Neuron (in vitro differentiated cells): ENCODE measurements around the gene UNK.
A peak's percentile ranks its signal among the peaks of the same experiment; 100 is the strongest.

Source experiments
- H2AFZ ChIP-seq: one replicate; pipeline ENCODE4 v1.6.1; 2013; ENCODE audit warnings: low read depth, mild to moderate bottlenecking, inconsistent platforms, low read length, moderate library complexity
- H3K27me3 ChIP-seq: one replicate; pipeline ENCODE4 v1.6.1; 2013; ENCODE audit warnings: low read length; ENCODE audit not compliant: insufficient read depth
- H3K36me3 ChIP-seq: one replicate; pipeline ENCODE4 v1.6.1; 2013; ENCODE audit warnings: low read length; ENCODE audit not compliant: insufficient read depth
- H3K4me1 ChIP-seq: one replicate; pipeline ENCODE4 v1.6.1; 2013; ENCODE audit warnings: low read length; ENCODE audit not compliant: insufficient read depth
- H3K4me3 ChIP-seq: 2 replicates; pipeline ENCODE4 v1.5.1; 2013; ENCODE audit warnings: mild to moderate bottlenecking, low read length, moderate library complexity
- H3K9me3 ChIP-seq: one replicate; pipeline ENCODE4 v1.6.1; 2013; ENCODE audit warnings: low read length

The UNK gene

DNA sequence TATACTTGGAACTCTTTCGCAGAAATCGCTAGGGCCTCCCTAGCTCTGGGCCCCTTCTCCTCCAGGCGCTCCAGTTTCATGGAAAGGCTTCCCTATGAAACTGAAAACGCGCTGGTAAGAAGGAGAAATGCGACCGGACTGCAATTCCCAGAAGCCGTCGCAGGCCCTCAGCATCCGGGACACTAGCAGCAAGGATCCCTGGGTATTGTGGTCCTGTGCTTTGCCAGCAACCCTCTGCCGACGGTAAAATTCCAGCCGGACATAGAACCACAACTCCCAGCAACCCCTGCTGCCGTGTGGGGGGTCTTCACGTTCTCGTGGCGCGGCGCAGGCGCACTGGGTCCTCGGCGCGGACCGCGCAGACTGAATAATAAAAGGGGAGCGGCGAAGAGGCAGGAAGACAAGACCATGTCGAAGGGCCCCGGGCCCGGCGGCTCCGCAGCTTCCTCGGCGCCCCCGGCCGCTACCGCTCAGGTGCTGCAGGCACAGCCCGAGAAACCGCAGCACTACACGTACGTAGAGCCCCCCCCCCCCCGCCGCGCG, at the start of gene UNK:
Gene UNK, plus strand, starts transcription at position 334 of the 543 bp plus-strand sequence. Its CDS starts 75 bp downstream, at position 409.
- Histone ChIP-seq H2AFZ (peak within 1 kb of the TSS; percentile 31), H3K4me1 (peaks cover 25% of the 10 kb centered on the region), H3K9me3 (peaks cover 2% of the 10 kb centered on the region), H3K4me3 (peak within 1 kb of the TSS; percentile 51), H3K27me3 (no peaks in the 10 kb centered on the region), H3K36me3 (no peaks in the 10 kb centered on the region)

DNA sequence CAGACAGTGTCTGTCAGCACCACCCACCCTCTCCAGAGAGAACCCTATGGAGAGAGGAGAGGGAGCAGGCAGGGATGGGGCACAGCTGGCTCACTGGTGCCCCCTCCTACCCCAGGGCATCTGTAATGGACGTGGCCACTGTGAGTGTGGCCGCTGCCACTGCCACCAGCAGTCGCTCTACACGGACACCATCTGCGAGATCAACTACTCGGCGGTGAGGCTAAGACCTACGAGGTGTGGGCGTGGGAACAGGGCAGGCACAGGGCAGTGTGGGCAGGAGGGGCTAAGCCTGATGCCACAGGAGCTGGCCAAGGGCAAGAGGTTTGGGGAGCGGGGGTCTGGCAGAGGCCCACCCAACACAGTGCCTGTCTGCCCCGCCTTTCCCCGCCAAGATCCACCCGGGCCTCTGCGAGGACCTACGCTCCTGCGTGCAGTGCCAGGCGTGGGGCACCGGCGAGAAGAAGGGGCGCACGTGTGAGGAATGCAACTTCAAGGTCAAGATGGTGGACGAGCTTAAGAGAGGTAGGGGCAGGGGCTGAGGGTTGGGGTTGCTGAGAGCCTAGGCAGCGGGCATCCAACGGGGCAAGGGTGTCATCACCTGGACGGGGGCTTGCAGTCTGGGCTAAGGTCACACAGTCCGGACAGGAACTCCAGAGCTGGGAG, 48.3 kb upstream of the UNK start:
- no peaks in the 10 kb centered on the region for H3K27me3 ChIP-seq
- H3K4me3 ChIP-seq, result no peak overlapping the region
- no peak overlapping the region for H2AFZ ChIP-seq
- no peaks in the 10 kb centered on the region for H3K9me3 ChIP-seq
- no peaks in the 10 kb centered on the region for H3K36me3 ChIP-seq
- H3K4me1 ChIP-seq, result peaks cover 4% of the 10 kb centered on the region

GRCh38 chr17:75737133-75737962, 47.3 kb upstream of the UNK start:
- Histone ChIP-seq H3K27me3 (no peaks in the 10 kb centered on the region), H3K9me3 (no peaks in the 10 kb centered on the region), H2AFZ (no peak overlapping the region), H3K4me3 (no peak overlapping the region), H3K36me3 (no peaks in the 10 kb centered on the region), H3K4me1 (peaks cover 4% of the 10 kb centered on the region)

- no peaks in the 10 kb centered on the region for H3K36me3 ChIP-seq
- H3K4me3 ChIP-seq, result no peak overlapping the region
- no peaks in the 10 kb centered on the region for H3K9me3 ChIP-seq
- H2AFZ ChIP-seq, result no peak overlapping the region
- H3K4me1 ChIP-seq, result peaks cover 4% of the 10 kb centered on the region
- peaks cover 3% of the 10 kb centered on the region for H3K27me3 ChIP-seq
These were observed 46.3 kb upstream of the UNK start for GRCh38 chr17:75738218-75738802.

DNA sequence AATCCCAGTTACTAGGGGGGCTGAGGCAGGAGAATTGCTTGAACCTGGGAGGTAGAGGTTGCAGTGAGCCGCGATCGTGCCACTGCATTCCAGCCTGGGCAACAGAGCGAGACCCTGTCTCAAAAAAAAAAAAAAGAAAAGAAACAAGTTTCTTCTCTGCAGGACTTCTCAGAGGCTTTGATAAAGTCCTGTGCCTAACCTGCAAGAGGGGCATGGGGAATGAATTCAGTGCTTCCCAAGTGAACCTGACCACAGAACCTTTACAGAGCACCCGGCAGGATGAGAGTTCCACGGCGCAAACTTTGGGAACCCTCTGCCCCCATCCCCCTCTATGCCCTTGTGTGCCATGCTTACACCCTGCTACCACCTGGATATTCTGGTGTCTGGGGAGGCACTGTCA, 45.4 kb upstream of the UNK start:
- H3K4me1 ChIP-seq, result peaks cover 4% of the 10 kb centered on the region
- H3K9me3 ChIP-seq, result no peaks in the 10 kb centered on the region
- peaks cover 7% of the 10 kb centered on the region for H3K27me3 ChIP-seq
- no peak overlapping the region for H2AFZ ChIP-seq
- no peaks in the 10 kb centered on the region for H3K36me3 ChIP-seq
- no peak overlapping the region for H3K4me3 ChIP-seq

- Histone ChIP-seq H3K9me3 (no peaks in the 10 kb centered on the region), H3K27me3 (peaks cover 8% of the 10 kb centered on the region), H2AFZ (no peak overlapping the region), H3K4me1 (peaks cover 4% of the 10 kb centered on the region), H3K4me3 (no peak overlapping the region), H3K36me3 (no peaks in the 10 kb centered on the region)
These were observed 44.8 kb upstream of the UNK start for GRCh38 chr17:75739801-75740200.

DNA sequence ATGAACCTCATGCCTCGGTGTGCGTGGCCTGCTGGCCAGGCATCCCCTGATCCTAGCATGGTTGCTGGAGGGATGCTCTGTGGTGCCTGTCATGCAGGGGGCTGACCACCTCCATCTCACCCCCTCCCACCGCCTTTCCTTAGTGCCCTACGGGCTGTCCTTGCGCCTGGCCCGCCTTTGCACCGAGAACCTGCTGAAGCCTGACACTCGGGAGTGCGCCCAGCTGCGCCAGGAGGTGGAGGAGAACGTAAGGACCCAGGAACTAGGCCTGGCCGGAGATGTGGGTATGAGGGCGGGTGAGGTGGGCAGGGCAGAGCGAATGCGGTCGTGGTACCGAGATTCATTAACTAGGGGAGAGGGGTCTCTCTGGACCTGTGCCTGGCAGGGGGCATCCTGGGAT, 44.4 kb upstream of the UNK start:
- Histone ChIP-seq H3K27me3 (peaks cover 8% of the 10 kb centered on the region), H3K4me3 (no peak overlapping the region), H2AFZ (no peak overlapping the region), H3K4me1 (peaks cover 4% of the 10 kb centered on the region), H3K36me3 (no peaks in the 10 kb centered on the region), H3K9me3 (no peaks in the 10 kb centered on the region)

DNA sequence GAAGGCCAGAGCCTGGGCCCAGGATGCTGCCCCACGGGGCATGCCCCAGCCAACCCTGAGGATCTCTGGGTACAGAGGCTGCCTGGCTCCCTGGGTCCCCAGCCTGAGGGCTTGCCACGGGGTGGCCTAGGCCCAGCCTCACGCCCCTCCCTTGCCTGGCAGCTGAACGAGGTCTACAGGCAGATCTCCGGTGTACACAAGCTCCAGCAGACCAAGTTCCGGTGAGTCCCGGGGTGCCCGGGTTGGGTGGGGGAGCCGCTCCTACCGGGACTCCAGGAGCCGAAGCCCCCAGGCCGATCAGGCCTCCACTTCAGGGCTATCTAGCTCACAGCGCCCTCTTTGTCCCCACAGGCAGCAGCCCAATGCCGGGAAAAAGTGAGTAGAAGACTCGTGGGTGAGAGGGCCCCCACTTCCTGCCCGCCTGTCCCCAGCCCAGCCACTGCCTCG, 44.0 kb upstream of the UNK start:
- peaks cover 8% of the 10 kb centered on the region for H3K27me3 ChIP-seq
- no peaks in the 10 kb centered on the region for H3K9me3 ChIP-seq
- no peaks in the 10 kb centered on the region for H3K36me3 ChIP-seq
- no peak overlapping the region for H2AFZ ChIP-seq
- peaks cover 4% of the 10 kb centered on the region for H3K4me1 ChIP-seq
- H3K4me3 ChIP-seq, result no peak overlapping the region

DNA sequence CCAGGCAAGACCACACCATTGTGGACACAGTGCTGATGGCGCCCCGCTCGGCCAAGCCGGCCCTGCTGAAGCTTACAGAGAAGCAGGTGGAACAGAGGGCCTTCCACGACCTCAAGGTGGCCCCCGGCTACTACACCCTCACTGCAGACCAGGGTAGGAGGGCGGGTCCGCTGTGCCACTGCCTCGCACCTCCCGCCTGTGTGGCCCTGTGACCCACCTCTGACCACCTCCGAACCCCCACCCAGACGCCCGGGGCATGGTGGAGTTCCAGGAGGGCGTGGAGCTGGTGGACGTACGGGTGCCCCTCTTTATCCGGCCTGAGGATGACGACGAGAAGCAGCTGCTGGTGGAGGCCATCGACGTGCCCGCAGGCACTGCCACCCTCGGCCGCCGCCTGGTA, 42.3 kb upstream of the UNK start:
- Histone ChIP-seq H2AFZ (no peak overlapping the region), H3K9me3 (no peaks in the 10 kb centered on the region), H3K4me1 (peaks cover 4% of the 10 kb centered on the region), H3K27me3 (peaks cover 8% of the 10 kb centered on the region), H3K36me3 (no peaks in the 10 kb centered on the region), H3K4me3 (no peak overlapping the region)

DNA sequence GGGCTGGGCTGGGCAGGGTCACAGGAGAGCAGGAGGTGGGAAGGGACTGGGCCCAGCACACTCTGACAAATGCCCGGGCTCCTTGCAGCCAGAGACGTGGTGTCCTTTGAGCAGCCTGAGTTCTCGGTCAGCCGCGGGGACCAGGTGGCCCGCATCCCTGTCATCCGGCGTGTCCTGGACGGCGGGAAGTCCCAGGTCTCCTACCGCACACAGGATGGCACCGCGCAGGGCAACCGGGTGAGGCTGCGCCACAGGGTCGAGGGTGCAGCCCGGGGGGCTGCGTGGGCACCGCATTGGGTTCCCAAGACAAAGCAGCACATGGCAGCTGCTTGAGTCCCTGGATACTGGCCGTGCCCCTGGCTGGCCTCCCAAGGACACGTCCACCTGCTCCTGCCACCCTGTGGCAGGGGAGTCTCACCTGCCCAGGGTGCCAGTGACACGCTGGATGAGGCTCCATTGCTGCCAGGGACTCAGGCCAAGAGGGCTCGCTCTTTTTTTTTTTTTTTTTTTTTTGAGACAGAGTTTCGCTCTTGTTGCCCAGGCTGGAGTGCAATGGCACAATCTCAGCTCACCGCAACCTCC, 40.9 kb upstream of the UNK start:
- H2AFZ ChIP-seq, result no peak overlapping the region
- H3K27me3 ChIP-seq, result peaks cover 8% of the 10 kb centered on the region
- no peaks in the 10 kb centered on the region for H3K9me3 ChIP-seq
- H3K36me3 ChIP-seq, result no peaks in the 10 kb centered on the region
- H3K4me1 ChIP-seq, result no peaks in the 10 kb centered on the region
- no peak overlapping the region for H3K4me3 ChIP-seq

GRCh38 chr17:75748706-75749105, 35.9 kb upstream of the UNK start:
- Histone ChIP-seq H3K27me3 (peaks cover 2% of the 10 kb centered on the region), H3K4me3 (no peak overlapping the region), H3K9me3 (no peaks in the 10 kb centered on the region), H2AFZ (no peak overlapping the region), H3K4me1 (no peaks in the 10 kb centered on the region), H3K36me3 (no peaks in the 10 kb centered on the region)

GRCh38 chr17:75749545-75750389, 34.8 kb upstream of the UNK start:
- no peaks in the 10 kb centered on the region for H3K36me3 ChIP-seq
- H3K9me3 ChIP-seq, result no peaks in the 10 kb centered on the region
- H3K4me1 ChIP-seq, result no peaks in the 10 kb centered on the region
- H3K4me3 ChIP-seq, result no peak overlapping the region
- H2AFZ ChIP-seq, result no peak overlapping the region
- H3K27me3 ChIP-seq, result no peaks in the 10 kb centered on the region
